GM12892 (cell line): ENCODE data around the gene PRDM16.
"Not testable (repeated sequence)": the region's sequence is repeated elsewhere in the genome, so short reads cannot be mapped to it uniquely, and the experiment has no call there.

Experiments used
- DNase-seq: peaks from one replicate; pipeline ENCODE4 v3.0.0; 2011; ENCODE audit not compliant: insufficient read length
- FAIRE-seq: peaks from 2 replicates; lab custom pipeline; 2011; peaks lifted over from hg19 to GRCh38; lab: Jason Lieb, UNC
- POLR2A ChIP-seq: IDR thresholded peaks from 2 replicates; pipeline ENCODE4 v1.6.1; 2011; ENCODE audit warnings: low read depth, low read length, control low read depth
- POLR2AphosphoS5 ChIP-seq: IDR thresholded peaks from 2 replicates; pipeline ENCODE4 v1.6.1; 2011; ENCODE audit warnings: low read depth, low read length, control low read depth
- TAF1 ChIP-seq: IDR thresholded peaks from 2 replicates; pipeline ENCODE4 v1.6.1; 2011; ENCODE audit warnings: low read depth, mild to moderate bottlenecking, control low read depth, low read length, borderline replicate concordance

Gene PRDM16

DNA sequence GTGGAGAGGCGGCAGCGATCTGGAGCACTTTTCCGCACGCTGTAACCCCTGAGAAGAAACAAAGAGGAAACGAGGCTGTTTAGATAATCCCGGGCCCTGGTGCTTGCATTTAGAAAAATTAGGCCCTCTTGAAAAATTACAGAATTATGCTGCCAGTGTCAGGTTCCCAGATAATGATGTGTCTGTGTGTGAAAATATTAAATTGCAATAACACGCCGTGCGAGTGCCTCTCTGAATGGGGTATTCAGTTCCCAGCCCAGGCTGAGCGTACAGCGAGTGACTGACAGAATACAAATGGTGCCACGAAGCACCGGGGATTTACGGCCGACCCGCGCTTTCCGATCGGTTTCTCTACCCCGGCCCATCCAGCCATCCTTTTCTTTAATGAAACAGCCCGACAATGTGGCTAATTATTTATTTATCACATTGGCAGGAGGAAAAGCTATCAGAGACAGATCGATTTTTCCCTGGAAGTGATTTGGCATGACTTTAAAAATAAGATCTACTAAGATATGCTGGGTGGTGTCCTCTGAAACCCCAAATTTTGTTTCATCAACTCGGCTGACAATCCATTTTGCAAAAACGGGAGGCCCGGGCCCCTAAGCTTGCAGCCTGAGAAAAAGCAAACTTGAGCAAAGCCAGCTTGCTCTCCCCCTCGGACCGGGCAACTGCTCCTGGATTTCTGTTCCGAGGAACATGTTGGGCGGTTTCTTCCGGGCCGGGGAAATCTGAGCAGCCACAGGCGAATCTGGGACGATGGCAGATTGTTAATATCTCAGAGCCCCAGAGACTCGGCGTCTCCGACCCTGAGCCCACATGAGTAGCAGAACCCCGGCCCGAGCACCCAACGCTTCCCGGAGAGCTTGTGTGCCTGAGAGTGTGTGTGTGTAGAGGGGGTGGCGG, 11.3 kb downstream of the PRDM16 start:
- no peak for DNase-seq
- TF ChIP-seq POLR2AphosphoS5 = no peak
- no peak for TF ChIP-seq POLR2A
- TF ChIP-seq TAF1 = no peak
- FAIRE-seq = no peak

GRCh38 chr1:3081171-3081683, 12.2 kb downstream of the PRDM16 start:
- FAIRE-seq = no peak
- DNase-seq = no peak
- no peak for TF ChIP-seq POLR2AphosphoS5
- no peak for TF ChIP-seq TAF1
- no peak for TF ChIP-seq POLR2A

DNA sequence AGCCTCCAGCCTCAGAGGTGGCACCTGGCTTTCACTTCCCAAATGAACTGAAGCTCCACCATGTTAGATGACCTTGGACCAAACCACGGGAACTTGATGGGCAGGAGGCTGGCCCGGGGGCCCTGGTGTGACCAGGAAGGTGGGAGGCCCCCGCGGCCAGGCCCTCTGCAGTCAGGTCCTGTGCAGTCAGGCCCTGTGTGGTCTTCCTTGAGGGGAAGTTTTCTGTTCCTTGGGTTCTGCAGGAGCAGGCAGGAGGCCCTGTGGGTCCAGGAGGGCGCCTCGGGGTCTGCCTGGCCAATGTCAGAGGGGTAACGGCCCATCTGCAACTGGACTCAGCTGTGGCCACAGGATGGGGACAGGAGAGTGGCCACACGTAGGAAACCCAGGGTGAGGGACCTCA, 13.0 kb downstream of the PRDM16 start:
- DNase-seq (no peak), FAIRE-seq (no peak)
- no peak for TF ChIP-seq TAF1
- no peak for TF ChIP-seq POLR2AphosphoS5
- no peak for TF ChIP-seq POLR2A

DNA sequence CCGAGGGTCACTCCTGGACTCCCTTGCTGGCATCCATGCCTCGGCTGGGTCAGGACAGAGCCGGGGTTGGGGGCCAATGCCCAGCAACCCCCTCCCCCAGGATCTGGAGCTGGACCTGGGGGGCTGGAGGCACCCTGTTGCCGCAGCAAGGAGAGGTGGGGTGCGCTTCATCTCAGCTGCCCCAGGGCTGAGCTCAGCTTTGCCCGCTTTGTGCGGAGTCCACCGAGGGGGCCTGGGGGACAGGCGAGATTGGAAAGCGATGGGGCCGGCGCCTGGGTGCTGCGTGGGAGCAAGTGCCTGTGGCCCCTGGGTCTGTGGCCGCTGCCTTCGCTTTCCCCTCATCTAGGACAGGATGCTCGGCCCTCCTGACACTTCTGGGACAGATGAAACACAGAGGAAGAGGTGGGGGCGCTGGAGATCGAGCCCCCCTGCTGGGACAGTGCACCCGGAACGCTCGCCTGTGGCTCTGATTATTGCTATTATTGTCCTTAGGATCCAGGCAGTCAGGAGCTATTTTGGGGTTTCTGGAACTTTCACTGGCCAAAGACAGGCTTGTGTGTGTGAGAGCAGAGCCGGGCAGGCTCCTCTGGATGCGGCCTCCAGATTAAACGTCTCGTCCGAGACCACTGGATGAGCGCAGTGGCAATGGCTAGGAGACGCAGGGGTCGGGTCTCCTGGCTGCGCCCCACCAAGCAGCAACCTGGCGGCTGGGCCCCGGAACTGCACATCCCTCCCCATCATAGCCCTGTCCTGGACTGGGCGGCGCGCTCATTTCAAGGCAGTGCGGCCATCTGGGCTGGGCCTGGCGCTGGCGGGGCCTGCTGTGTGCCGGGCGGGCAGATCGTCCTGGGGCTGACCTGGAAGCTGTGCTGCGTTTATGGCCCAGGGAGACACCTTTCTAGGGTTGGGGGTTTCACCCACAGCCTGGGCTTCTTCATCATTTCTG, 13.8 kb downstream of the PRDM16 start:
- FAIRE-seq = no peak
- no peak for TF ChIP-seq POLR2A
- no peak for TF ChIP-seq POLR2AphosphoS5
- no peak for TF ChIP-seq TAF1

DNA sequence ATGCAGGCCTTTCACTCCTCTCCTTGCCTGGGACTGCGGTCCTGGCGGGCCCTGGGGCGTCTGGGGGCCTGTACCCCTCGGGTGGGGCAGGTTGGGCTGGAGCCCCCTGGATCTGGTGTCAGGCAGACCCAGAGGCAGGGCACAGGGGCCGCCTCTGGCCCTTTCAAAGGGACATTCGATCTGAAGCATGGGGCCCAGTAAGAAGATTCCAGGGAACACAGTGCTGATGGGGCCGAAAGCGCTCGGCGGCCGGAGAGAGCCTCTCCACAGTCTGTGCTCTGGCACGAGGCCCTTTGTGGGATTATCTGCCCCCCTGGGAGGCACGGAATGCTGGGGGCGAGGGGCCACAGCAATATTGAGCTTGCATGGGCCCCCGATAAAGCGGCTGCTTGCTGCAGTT, 15.2 kb downstream of the PRDM16 start:
- FAIRE-seq (no peak), DNase-seq (no peak)
- TF ChIP-seq TAF1 = no peak
- TF ChIP-seq POLR2AphosphoS5 = no peak
- TF ChIP-seq POLR2A = no peak

More for the DNA sequence above, 13.8 kb downstream of the PRDM16 start:
- DNase-seq = no peak

- FAIRE-seq = no peak
- no peak for DNase-seq
- TF ChIP-seq POLR2AphosphoS5 (no peak), TAF1 (no peak), POLR2A (no peak)
Measured at GRCh38 chr1:3084726-3085125, 15.7 kb downstream of the PRDM16 start.

- TF ChIP-seq POLR2A (no peak), POLR2AphosphoS5 (no peak)
- FAIRE-seq (no peak), DNase-seq (no peak)
Measured at GRCh38 chr1:3085721-3086120, 16.7 kb downstream of the PRDM16 start.

- TF ChIP-seq TAF1 = no peak
- DNase-seq = no peak
- no peak for FAIRE-seq
Measured at GRCh38 chr1:3086272-3086974, 17.4 kb downstream of the PRDM16 start.

GRCh38 chr1:3087049-3087448, 18.0 kb downstream of the PRDM16 start:
- FAIRE-seq = no peak
- DNase-seq = no peak
- TF ChIP-seq POLR2AphosphoS5 (no peak), TAF1 (no peak), POLR2A (no peak)

DNA sequence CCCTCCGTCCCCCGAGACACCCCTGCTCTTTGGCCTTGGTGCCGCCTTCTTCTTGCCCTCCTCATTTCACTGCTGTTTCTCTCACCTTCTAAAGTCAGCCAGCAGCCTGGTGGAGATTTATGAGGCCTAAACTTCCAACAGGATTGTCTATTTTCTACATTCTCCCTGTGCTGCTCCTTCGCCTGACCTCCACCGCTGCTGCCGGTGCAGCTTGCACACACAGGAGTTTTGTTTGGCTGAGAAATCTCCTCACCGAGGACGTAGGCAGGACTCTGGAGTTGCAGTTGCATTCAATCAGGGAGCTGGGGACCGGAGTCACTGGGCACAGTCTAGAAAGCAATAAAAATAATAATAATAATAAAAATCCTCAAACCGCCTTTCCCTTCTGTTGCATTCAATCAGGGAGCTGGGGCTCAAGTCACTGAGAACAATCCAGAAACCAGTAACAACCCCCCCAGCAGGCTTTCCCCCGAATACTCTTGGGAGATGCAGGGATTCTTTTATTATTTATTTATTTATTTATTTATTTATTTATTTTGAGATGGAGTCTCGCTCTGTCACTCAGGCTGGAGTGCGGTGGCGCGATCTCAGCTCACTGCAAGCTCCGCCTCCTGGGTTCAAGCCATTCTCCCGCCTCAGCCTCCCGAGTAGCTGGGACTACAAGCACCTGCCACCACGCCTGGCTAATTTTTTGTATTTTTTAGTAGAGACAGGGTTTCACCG, 19.1 kb downstream of the PRDM16 start:
- FAIRE-seq, DNase-seq: not testable (repeated sequence)

DNA sequence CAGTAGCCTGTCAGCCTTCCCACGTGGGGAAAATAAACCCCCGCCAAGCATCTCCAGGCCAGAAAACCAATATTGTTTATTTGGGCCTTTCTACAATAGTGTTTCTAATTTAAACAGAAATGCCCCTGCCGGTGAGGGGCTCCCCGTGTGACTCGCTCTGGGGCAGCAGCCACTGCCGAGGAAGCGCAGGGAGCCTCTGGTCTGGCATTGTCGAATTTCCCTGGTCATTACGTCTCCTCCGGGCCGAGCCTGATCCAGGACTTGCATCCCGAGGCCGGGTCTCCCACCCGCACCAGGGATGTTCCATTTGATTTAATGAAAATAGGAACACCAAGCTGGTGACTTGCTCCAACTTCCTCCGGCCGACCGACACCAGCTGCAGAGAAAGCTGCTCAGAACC, 20.5 kb downstream of the PRDM16 start:
- FAIRE-seq = no peak
- DNase-seq = no peak
- TF ChIP-seq TAF1 = no peak
- TF ChIP-seq POLR2A = no peak
- no peak for TF ChIP-seq POLR2AphosphoS5
